Inflammatory macrophage treated with lipopolysaccharide for 1 hour (primary cell): Measurements from ENCODE around the gene CSK.

ENCODE experiments used
- DNase-seq, 2 donors: peaks; one replicate each; pipeline ENCODE4 v3.0.0-alpha.2; 2020 to 2022

The CSK gene

DNA sequence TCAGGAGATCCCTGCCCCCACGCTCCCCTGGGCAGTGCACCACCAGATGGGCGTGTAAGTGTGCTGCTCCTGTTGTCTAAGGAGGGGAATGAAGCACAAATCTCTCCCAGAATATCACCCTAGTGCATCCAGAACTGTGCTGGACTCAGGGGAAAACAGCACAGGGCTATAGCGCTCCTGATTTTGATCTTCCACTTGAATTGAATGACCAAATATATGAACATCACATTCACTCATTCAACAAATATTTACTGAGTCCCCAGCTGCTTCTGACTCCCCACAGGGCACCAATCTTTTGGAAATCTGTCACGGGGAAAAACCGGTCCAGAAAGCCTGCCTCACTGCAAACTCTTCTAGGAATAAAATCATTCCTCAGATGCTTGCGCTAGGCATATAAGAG lies 47.0 kb downstream of the CSK start:
- no peak for DNase-seq

DNA sequence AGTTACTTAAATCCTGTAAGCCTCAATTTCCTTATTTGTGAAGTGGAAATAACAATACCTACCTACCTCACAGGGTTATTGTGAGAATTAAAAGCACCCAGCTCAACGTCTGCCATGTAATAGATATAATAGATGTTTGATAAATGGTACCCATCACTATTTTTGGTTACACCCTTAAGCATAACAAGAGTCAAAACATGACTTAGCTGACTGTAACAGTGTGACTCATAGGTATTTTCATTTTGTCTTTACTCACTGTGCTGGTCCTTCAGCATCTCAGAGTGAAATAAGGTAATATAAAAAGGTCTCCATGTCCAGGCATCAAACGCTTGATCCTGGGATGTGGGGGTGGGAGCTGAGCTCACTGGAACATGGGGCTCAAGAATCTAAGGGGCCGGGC lies 47.6 kb downstream of the CSK start:
- DNase-seq, result no peak

DNA sequence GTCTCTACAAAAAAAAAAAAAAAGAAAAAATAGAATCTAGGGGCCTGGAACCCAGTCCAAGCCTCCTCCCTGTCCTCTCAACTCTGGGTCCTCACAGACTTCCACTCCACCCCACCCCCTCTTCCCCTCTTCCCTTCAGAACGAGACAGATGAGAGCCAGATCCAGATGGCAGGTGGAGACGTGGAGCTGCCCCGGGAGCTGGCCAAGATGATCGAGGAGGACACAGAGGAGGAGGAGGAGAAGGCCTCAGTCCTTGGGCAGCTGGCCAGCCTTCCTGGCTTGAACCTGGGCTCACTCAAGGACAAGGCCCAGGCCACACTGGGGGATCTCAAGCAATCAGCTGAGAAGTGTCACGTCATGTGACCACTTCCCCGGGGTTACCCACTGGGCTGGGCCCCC lies 48.1 kb downstream of the CSK start:
- DNase-seq, result no peak

DNA sequence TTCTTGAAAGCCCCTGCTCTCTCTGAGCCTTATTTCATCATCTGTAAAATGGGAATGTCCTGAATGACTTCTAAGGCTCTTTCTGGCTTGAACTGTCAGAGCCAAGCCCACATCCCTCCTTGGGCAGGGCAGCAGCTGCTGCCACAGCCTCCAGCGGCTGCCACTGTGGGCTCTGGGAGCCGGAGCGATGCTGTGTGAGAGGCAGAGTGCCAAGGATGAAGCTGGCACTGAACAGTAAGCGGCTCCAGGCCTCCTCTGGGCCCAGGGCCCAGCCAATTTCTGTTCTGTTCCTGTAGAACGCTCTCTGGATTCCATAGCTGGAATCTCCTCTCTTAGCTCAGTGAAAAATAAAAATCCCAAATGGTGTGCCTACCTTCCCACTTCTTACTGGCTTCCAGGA lies 49.0 kb downstream of the CSK start:
- no peak for DNase-seq

DNA sequence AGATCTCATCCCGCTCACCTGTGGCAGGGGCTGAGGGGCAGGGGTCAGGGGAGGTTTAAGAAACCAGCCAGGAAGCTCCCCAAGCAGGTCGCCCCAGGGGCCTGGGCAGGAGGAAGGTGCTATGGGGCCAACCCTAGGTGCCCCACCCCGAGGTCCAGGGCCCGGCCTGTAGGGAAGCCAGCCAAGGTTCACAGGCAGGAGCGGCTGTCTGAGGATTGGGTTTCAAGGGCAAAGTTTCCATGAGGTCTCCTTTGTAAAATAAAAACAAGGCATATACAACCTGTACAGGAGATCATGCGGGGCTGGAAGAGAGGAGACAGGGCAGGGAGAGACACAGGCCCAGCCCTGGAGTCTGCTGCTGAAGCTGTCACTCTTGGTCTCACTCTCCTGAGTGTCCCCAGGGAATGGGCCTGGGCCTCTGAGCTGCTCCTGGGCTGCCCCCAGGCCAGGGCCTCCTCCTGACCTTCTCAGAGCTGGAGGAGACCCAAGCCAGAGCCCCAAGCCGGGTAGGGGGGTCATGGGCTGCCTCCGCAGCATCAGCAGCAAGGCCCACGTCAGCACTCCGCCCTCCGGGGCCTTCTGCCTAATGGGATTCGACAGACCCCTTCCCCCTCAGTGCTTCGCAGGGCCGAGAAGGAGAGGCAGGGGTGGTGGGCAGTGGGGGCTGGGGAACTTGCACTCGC lies 50.1 kb downstream of the CSK start:
- DNase-seq, result no peak

DNA sequence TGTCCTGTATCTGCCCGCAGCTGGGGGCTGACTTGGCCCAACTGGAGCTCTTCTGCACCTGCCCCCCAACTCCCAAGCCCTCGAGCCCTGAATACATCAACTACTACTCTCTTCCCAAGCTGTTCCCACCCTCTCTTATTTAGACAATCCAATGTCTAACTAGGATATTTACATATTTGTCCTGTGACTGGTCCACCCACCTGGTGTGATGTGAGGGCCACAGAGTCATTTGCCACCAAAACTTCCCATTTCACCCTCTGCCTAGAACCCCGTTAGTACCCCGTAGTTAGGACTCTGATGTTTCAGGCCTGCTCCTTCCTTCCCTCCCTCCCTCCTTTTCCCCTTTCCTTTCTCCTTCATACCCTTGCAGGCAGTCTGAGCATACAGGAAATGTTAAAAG lies 50.9 kb downstream of the CSK start:
- peak in 1 of 2 donors; percentile 32 for DNase-seq

DNA sequence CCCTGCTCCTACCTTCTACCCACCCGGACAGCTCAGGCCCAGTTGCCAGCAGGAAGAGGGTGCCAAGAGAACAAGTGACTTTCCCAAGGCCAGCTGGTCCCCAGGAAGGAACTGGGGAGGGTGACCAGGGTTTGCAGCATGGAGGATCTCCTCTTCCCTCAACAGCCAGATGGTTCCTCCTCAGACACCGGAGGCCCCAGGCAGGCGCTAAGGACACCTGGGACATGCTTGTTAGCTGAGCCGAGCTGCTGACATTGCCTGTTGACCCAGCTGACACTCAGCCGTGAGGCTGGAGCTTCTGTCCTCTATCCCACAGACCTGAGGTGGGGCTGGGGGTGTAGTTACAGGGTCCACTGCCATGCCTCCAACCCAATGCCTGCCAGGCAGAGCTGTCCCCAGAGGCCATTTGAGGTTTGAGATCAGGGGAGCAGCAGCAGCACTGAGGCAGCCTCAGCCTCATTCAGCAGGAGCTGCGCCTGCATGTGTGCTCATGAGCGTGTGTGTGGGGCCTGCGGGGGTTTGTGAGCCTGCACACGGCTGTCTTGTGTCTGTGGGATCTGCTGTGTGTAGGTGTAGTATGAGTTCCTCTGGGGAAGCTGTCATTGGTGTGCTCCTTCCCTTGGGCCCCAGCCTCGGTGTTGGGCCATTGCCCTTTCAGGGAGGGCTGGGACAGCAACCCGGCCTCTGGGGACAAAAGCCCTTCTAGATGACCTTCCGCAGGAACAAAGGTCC lies 51.7 kb downstream of the CSK start:
- peak in 1 of 2 donors; percentile 43 for DNase-seq

DNA sequence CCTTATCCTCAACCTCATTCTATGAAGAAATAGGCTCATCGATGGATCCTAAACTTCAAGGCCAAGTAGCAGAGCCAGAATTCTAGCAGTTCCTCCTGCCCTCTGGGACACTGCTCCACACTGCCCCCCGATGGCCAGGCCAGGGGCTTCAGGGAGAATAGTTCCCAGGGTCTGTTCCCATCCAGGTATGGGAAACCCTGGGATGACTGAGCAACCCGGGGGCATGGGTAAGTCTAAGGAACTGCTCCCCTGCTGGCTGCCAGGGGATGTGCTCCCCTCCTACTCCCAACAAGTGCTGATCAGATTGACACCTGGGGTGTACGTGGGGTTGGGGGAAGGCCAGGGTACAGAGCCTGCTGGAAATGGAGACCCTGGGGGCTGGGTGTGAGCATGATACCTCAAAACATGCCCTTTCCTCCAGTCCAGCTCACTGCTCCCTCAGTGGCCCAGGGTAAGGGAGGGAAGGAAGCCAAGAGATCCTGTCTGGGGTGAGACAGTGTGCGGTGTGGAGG lies 53.5 kb downstream of the CSK start:
- DNase-seq, result peak; percentile 34 to 73

DNA sequence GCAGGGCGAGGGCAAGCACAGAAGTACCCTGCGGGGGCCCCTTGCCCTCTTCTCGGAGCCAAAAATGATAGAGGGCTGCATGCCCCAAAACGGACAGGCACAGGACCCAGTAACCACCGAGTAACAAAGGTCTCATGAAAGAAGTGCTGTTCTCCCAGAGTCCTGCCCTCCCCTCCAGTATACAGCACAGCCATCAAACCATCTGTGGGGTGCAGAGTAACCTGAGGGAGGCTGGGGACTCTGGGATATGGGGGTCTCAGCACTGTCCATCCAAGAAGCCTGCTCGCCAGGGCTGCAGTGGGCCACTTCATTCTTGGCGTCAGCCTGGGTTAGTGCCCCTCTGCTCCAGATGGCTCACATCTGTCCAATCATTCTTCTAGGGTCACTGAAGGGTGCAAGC lies 55.0 kb downstream of the CSK start:
- no peak for DNase-seq

DNA sequence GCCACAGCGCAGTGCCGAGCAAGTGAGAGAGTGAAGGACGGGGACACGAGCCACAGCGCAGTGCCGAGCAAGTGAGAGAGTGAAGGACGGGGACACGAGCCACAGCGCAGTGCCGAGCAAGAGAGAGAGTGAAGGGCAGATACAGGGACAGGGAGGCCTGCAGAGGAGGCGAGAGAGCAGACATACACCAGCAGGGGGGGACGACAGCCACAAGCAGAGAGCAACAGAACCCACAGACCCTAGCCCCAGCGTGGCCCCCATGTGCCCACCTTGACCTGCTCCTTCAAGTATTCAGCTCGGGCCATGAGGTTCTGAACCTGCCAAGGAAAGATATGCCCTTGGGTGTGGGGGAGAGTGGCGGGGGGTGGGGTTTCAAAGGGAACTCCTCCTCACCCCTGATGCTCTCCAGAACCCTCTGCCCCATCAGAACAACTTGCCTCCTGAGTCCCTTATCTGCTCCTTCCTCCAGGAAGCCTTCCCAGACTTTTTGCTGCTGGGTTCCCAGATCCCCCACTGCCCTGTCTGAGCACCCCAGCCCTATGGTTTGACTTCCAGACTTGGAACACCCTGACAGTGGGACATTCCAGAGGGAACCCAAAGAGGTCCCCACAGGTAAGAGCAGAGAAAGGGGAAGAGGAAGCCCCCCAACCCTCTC lies 55.7 kb downstream of the CSK start:
- no peak for DNase-seq

DNA sequence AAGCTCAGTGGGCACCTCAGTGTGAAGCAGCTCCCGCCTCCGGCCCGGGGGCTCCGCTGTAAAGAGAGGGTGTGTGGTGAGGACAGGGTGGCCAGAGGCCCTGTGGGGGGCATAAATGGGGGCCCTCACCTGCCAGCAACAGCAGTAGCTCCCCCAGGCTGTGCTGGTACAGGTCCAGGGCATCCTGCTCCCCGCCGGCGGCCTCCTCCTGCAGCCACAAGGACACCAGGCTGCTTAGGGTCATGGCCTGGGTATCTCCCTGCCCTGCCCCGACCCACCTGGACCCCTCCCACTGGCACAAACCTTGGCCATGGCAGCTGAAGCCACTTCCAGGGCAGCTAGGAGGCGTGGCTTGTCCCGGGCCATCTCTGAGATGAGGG lies 56.2 kb downstream of the CSK start:
- DNase-seq, result no peak

DNA sequence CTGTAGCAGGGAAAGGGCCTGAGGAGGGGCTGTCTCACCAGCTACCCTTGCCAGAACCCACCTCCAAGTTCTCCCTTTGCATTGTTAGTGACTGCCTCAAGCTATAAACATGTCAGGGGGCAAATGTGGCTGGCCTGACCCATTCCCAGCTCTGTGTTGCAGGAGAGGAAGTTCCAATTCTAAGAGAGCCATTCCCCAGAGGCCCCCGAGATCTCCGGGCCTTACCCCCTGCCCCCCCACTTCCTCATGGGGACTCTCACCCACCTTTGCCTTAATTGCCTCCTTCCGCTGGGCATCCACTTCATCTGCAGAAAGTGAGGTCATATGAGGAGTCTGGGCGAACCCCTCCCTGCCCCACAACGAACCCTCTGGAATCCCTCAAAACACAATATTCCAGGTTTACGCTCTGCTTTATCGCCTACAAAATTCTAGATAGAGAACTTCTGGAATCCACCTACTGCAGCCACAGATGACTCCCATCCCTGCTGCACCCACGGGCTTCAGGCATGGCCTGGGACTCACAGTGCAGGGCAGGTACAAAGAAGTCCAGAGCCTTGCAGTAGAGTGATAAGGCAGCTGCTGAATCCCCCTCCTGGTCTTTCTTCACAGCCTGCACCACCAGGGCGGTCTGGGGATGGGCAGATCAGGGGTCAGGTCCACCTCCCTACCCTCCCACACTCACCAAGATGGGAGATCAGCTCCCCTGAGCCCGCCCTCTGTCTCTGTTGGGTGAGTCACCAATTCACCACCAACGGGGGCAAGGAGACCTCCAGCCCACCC lies 57.1 kb downstream of the CSK start:
- DNase-seq, result no peak

DNA sequence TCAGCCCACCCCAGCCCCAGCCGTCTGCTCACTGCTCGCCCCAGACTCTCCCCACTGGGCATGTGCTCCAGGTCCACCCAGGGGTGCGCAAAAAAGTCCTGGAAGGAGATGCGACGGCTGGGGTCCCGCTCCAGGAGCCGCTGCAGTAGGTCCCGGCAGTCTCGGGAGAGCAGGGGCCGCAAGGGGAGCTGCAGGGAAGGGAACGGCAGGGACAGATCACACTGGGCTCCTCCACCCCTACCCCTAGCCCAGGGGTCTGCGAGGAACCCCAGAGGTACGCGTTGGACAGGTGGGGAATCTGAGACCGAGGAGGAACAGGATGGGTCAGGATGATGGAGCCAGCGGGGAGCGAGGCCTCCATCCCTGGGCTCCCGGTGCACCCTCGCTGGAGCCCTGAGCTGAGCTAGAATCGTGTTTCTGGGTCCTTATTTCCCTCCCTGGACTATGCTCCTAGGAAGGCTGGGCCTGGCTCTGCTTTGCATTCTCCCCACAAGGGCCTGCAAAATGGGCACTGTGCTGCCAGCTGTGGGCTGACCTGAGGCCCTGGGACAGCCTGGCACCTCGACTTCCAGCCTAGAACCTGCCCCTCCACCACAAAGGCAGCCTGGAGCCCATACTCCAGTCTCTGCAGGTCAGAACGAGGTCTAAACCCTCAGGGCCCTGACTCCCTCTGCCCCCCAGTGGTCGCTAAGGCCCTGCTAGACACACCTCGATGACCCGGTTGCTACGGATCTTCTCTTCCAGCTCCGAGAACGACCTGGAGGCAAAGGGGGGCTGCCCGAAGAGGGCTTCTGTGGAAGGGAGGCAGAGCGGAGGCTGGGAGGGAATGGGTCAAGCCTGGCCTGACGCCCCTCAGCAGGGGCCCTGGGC lies 57.9 kb downstream of the CSK start:
- DNase-seq, result no peak

DNA sequence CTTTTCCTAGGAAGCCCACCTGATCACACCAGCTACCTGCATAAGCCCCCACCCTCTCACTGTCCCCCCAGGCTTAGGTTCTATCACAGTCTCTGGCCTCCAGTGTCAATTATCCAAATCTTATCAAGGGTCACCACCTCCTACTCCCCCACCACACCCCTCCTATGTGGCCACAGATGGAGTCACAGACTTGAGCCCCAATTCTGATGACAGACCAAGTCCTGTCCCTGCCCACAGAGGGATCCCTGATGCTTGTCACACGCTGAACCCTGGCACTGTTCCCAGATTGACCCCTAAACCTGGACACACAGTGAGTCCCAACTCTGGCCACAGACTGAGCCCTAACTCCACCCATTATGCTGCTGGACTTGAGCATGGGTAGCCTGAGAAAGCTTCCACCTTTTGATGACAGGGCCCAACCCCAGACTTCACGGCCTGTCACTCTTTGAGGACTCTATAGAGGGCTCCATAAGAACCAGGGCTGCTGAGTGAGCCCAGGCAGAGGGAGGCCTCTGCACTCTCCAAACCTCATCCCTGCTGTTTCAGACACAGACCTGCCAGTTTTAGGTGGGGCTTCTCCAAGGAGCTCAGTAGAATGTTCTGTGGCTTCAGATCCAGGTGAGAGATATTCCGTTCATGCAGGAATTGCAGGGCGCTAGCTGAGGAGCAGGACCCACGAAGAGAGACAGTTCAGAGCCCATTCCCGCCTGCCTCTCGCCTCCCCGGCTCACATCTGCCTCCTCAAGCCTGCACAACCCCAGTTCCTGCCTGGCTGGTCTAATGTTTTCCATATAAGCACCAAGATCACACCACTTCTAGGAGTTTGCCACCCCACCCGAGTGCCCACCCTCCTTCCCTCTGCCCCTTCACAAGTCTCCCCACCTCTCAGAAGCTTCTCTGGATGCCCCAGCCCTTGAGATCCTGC lies 59.2 kb downstream of the CSK start:
- DNase-seq, result no peak

DNA sequence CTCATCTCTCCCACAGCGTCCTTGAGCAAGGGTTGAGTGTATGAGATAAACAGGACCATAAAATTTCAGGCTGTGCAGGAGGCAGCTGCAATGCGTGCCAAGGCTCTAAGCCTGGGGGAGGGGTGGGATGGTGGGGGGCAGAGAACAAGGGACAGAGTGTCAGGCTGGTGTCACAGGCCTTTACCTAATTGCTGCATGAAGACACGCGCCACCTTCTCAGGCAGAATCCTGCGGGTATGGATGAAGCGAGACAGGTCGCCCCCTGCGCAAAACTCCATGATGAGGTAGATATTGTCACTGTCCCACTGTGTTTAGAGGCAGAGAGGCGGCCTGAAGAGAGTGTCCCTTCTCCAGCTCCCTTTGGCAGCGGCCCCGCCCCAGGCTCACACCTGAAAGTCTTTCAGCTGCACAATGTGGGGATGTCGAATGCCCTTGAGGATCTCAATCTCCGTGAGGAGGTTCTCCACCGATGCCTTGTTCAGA lies 60.1 kb downstream of the CSK start:
- no peak for DNase-seq

DNA sequence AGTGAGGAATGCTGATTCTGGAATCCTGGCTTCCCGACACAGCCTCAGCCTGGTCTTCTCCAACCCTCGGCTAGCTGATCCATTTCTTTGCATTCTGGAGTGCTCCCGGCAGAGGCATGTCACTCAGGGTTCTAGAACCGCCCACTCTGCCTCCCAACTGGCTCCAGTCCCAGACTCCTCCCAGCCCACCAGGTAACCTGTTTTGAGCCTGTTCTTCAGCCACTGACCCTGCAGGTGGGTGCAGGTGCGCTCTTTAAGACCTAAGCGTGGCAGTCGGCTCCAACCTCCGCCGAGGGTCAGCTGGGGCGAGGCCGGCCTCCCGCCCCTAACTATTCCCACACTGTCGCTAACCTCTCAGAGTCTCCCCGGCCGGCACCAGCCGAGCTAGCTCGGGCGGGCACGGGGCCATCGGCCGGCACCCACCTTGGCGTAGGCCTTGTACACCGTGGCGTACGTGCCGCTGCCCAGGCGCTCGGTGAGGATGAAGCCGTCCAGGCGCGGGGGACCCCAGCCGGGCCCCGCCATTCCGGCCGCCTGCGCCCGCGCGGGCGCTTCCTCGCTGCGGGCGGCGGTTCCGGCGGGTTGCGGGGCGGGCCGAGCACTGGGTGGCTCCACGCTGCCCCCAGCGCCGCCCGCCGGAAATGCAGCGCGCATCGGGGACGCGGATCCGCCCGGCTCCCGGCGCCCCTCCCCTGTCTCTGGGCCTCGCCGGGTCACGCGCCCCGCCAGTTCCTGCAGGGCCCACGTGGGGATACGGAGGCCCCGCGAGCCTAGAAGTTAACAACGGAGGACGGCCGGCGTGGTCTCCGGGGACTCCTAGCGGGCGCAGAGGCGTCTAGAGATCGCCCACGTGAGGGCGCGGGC lies 60.9 kb downstream of the CSK start, which contains the start of gene ULK3:
ULK3 (minus strand) TSS at position 576 of the 864 bp plus-strand sequence; CDS start at position 525, 51 bp downstream.
- DNase-seq, result peak; percentile 81 to 94

DNA sequence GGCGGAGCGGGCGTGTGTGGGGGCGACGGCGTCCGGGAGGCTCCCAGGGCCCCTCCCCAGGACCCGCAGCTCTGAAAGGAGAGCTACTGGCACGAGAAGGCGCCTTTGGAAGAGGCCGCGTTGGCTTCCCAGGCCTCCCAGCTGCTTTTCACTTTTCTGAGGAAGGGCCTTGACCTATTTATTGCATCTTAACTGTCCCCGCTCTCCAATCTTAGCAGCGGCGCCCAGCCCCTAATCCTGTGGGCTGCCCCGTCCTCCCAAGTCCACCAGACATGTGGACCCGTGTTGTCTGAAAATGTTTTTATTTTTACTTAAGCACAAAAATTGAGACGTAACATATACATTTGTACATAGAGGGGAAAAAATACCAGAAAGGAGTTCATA lies 61.6 kb downstream of the CSK start:
- DNase-seq, result no peak

DNA sequence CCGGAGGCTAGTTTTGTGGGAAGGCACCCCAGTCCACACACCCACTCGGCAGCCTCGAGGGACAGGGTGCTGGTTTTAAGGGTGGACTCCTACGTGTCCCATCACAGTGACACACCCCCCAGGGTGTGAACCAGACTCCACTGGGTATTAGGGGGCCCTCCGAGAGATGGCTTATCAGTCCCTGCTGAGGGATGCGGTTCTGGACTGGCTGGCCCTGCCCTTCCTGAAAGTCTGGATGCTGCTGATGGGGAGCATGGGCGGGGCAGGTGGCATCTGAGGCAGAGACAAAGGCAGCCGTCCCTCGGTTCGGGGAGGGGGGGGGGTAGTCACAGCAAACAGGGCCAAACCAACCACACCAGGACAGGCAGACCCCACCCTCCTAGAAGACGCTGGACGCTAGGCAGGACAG lies 62.0 kb downstream of the CSK start:
- no peak for DNase-seq

DNA sequence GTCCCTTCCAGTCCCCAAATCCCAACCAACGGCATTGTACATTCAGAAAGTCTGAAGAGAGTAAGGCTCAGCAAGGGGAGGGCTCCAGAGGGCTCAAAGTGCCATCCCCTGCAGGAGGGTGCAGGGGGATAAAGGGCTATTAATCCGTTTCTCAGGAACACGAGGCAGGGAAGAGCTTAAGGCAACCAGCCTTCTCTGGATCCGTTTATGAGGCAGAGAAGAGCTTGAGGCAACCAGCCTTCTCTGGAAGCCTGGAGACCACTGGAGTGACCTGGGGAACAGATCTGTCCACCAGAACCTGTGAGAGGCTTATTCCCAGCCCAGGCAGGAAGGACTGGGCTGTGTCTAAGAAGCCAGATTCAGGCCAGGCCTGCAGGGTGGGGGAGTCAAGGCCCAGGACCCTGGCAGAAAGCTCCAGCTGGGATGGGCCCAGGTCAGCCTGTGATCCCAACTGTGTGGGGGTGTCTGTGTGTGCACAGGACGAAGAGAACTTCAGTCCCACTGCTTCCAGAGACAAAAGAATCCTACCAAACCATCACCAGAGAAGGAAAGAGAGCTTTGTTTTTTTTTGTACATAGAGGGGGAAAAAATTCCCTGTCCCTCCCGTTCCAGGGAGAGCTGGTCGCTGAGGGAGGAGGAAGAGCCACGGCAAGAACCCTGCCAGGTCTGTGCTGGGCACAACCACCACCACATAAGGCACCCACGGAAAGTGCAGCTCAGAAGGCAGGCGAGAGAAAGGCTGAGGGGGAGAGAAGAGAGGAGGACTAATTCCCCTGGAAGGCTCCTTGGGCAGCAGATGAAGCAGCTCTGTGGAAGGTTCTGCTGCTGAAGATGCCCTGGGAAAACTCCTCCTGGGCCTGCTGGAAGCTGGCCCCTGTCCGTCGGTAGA lies 62.7 kb downstream of the CSK start:
- no peak for DNase-seq
